SK-N-SH (cell line): Measurements from ENCODE around the gene UFSP2.

ENCODE experiments used
- JUND ChIP-seq: IDR thresholded peaks from 2 replicates; pipeline ENCODE4 v1.4.0; 2012
- POLR2AphosphoS5 ChIP-seq: IDR thresholded peaks from 2 replicates; pipeline ENCODE4 v1.6.1; 2012; ENCODE audit warnings: low read depth, low read length
- RXRA ChIP-seq: IDR thresholded peaks from 2 replicates; pipeline ENCODE4 v1.4.0; 2012; ENCODE audit warnings: low read depth, mild to moderate bottlenecking, borderline replicate concordance
- TAF1 ChIP-seq: IDR thresholded peaks from 2 replicates; pipeline ENCODE4 v1.6.1; 2012; ENCODE audit warnings: low read depth, mild to moderate bottlenecking, low read length, moderate library complexity, borderline replicate concordance
- TF ChIP-seq, protein P1 (sequence below): fragments of 200-600 bp; sonication (generic); IDR thresholded peaks from 2 replicates; pipeline ENCODE4 v1.6.1; 2017; ENCODE audit warnings: antibody characterized with exemption, mild to moderate bottlenecking, moderate library complexity
- TF ChIP-seq, protein P2 (sequence below): IDR thresholded peaks from 2 replicates; pipeline ENCODE4 v1.6.1; 2012; ENCODE audit warnings: mild to moderate bottlenecking, low read depth, low read length, moderate library complexity

DNA sequence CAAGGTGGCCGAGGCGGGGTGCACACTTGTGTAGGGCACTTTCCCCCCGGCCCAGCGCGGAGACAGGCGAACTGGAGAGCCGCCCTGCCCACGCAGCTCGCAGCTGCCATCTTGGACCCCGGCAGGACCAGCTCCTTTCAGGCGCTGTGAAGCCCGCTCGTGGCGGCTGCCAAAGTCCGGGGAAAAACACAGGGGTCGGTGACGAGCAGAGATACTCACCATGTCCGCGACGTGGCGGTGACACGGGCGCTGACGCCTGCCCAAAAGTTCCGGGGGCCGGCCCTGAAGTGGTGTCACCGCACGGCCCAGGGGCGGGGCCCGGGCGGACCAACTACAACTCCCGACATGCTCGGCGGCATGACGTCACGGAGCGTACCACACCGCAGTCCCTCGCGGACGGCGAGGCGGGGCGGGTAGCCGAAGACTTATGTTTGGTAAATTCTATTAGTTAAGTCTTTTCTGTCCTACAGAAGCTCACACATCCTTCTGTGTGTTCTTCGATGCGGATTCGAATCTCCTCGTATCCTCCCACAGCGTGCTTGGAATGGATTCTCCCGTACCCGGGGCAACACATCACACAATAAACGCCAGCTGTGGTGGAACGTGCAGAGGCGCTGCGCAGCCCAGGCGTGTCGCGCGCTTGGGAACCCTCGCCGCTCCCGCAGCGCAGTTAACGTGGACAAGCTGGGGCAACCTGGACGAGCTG is at the start of gene UFSP2:
- TF ChIP-seq, protein P1, sequence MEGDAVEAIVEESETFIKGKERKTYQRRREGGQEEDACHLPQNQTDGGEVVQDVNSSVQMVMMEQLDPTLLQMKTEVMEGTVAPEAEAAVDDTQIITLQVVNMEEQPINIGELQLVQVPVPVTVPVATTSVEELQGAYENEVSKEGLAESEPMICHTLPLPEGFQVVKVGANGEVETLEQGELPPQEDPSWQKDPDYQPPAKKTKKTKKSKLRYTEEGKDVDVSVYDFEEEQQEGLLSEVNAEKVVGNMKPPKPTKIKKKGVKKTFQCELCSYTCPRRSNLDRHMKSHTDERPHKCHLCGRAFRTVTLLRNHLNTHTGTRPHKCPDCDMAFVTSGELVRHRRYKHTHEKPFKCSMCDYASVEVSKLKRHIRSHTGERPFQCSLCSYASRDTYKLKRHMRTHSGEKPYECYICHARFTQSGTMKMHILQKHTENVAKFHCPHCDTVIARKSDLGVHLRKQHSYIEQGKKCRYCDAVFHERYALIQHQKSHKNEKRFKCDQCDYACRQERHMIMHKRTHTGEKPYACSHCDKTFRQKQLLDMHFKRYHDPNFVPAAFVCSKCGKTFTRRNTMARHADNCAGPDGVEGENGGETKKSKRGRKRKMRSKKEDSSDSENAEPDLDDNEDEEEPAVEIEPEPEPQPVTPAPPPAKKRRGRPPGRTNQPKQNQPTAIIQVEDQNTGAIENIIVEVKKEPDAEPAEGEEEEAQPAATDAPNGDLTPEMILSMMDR = no peak
- TF ChIP-seq JUND (no peak), RXRA (no peak), TAF1 (peak; percentile 81), POLR2AphosphoS5 (peak; percentile 56; the same call in 1 of the 2 replicates)
- TF ChIP-seq, protein P2, sequence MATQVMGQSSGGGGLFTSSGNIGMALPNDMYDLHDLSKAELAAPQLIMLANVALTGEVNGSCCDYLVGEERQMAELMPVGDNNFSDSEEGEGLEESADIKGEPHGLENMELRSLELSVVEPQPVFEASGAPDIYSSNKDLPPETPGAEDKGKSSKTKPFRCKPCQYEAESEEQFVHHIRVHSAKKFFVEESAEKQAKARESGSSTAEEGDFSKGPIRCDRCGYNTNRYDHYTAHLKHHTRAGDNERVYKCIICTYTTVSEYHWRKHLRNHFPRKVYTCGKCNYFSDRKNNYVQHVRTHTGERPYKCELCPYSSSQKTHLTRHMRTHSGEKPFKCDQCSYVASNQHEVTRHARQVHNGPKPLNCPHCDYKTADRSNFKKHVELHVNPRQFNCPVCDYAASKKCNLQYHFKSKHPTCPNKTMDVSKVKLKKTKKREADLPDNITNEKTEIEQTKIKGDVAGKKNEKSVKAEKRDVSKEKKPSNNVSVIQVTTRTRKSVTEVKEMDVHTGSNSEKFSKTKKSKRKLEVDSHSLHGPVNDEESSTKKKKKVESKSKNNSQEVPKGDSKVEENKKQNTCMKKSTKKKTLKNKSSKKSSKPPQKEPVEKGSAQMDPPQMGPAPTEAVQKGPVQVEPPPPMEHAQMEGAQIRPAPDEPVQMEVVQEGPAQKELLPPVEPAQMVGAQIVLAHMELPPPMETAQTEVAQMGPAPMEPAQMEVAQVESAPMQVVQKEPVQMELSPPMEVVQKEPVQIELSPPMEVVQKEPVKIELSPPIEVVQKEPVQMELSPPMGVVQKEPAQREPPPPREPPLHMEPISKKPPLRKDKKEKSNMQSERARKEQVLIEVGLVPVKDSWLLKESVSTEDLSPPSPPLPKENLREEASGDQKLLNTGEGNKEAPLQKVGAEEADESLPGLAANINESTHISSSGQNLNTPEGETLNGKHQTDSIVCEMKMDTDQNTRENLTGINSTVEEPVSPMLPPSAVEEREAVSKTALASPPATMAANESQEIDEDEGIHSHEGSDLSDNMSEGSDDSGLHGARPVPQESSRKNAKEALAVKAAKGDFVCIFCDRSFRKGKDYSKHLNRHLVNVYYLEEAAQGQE = no peak
